ENCODE measurements around the gene PFDN6. TPM values are rescaled to one million over a fixed set of nuclear protein-coding genes. Genes with fewer than 3 reads are reported as not detected.
A peak's percentile ranks its signal among the peaks of the same experiment; 100 is the strongest.

The PFDN6 gene
- total and polyA plus RNA-seq, 2 of the 13 experiments (the other 11 are each of a cell fraction or from before 2014, with no cell fraction given), result 75.5 to 87.0 TPM

DNA sequence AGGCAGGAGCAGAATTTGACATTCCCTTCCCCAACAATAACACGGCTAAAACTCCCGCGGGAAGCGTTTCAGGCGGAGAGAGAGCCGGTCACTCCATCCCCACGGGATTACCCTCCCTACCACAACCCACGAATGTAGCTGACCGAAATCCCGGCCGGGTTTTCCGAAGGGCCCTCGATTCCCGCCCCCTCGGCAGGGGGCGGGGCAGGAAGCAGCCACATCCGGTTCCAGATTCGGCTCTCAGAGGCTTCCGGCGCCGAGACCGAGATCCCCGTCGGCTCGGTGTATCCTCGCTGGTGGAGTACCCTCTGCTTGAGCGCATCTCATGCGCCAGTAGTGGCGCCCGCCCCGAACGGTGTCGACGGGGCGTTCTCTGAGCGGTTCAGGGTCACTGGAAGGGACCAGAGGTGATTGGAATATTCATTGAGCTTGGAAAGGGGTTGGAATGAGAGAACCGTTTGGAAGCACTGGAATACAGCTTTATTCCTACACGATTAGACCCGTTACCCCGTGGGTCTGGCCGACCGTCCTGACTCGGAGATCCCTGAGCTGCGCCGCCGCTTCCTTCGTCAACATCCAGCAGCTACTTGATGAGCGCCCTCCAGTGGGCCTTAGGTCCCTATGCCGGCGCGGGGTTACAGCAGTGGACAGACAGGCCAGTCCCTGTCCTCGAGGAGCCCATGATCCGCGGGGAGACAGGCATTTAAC is 10.0 kb downstream of the PFDN6 start (continued):
- TF ChIP-seq ZKSCAN8 (CRISPR knock-in tag; IDR thresholded peaks at IDR 0.05; ENCODE audit: borderline replicate concordance), result peak; percentile 63
- no peak for TF ChIP-seq ZNF432 (CRISPR knock-in tag; IDR thresholded peaks at IDR 0.05; ENCODE audit: borderline replicate concordance)
- TF ChIP-seq MTA1 (CRISPR knock-in tag; IDR thresholded peaks at IDR 0.05; ENCODE audit: borderline replicate concordance), result peak; percentile 83
- peak; percentile 92 for TF ChIP-seq REL (CRISPR knock-in tag; conservative IDR thresholded peaks at IDR 0.05)
- TF ChIP-seq TCF7 (IDR thresholded peaks at IDR 0.05; ENCODE audit: low read depth), result no peak
- peak; percentile 67; the same call in 1 of the 2 replicates for TF ChIP-seq ERF (CRISPR knock-in tag; IDR thresholded peaks at IDR 0.05)
- peak; percentile 93 for TF ChIP-seq ZNF317 (CRISPR knock-in tag; IDR thresholded peaks at IDR 0.05)
- no peak for TF ChIP-seq ZNF577 (CRISPR knock-in tag; IDR thresholded peaks at IDR 0.05; ENCODE audit: borderline replicate concordance, low read depth)
- peak; percentile 16; the same call in 1 of the 2 replicates for TF ChIP-seq ZMYM2 (CRISPR knock-in tag; IDR thresholded peaks at IDR 0.05)
- no peak for TF ChIP-seq PRPF4 (IDR thresholded peaks at IDR 0.05; ENCODE audit: low read depth, low read length, poor library complexity, severe bottlenecking)
- peak; percentile 46; the same call in 1 of the 2 replicates for TF ChIP-seq IRF2 (CRISPR knock-in tag; IDR thresholded peaks at IDR 0.05)
- no peak for TF ChIP-seq KDM4B (CRISPR knock-in tag; IDR thresholded peaks at IDR 0.05)
- TF ChIP-seq HOXA9 (CRISPR knock-in tag; IDR thresholded peaks at IDR 0.05; ENCODE audit: borderline replicate concordance), result peak; percentile 68; the same call in 1 of the 2 replicates
- TF ChIP-seq FOXC1 (CRISPR knock-in tag; IDR thresholded peaks at IDR 0.05; ENCODE audit: borderline replicate concordance), result peak; percentile 74
- 0 out of 2 replicates have a peak, but pooled peaks have one; percentile 61 for TF ChIP-seq ZNF383 (CRISPR knock-in tag; IDR thresholded peaks at IDR 0.05; ENCODE audit: borderline replicate concordance)
- TF ChIP-seq RBM39 (IDR thresholded peaks at IDR 0.05; ENCODE audit: low read depth, low read length, poor library complexity, severe bottlenecking), result peak; percentile 99
- peak; percentile 82; the same call in 1 of the 2 replicates for TF ChIP-seq ZNF691 (CRISPR knock-in tag; IDR thresholded peaks at IDR 0.05; ENCODE audit: borderline replicate concordance, low read depth)
- peak; percentile 87 for TF ChIP-seq RBFOX2 (IDR thresholded peaks at IDR 0.05; ENCODE audit: low read depth, low read length)
- TF ChIP-seq ZBTB7A (CRISPR knock-in tag; IDR thresholded peaks at IDR 0.05), result peak; percentile 90
- no peak for TF ChIP-seq ZNF326 (CRISPR knock-in tag; IDR thresholded peaks at IDR 0.05; ENCODE audit: borderline replicate concordance)
- TF ChIP-seq TAF15 (IDR thresholded peaks at IDR 0.05; ENCODE audit: low read depth, low read length, poor library complexity, severe bottlenecking), result no peak
- 0 out of 2 replicates have a peak, but pooled peaks have one; percentile 38 for TF ChIP-seq ZNF543 (CRISPR knock-in tag; IDR thresholded peaks at IDR 0.05)
- peak; percentile 56; the same call in 1 of the 2 replicates for TF ChIP-seq TFDP1 (CRISPR knock-in tag; IDR thresholded peaks at IDR 0.05; ENCODE audit: borderline replicate concordance)
- TF ChIP-seq ZNF704 (CRISPR knock-in tag; IDR thresholded peaks at IDR 0.05; ENCODE audit: borderline replicate concordance), result peak; percentile 81; the same call in 1 of the 2 replicates
- TF ChIP-seq MATR3 (CRISPR knock-in tag; IDR thresholded peaks at IDR 0.05), result 0 out of 2 replicates have a peak, but pooled peaks have one; percentile 49
